Measurements from ENCODE around the gene PLCB4. TPM values are rescaled to one million over a fixed set of nuclear protein-coding genes. Genes with fewer than 3 reads are reported as not detected.

The PLCB4 gene
- total RNA-seq, 2 donors from 2014 or later, result not detected

DNA sequence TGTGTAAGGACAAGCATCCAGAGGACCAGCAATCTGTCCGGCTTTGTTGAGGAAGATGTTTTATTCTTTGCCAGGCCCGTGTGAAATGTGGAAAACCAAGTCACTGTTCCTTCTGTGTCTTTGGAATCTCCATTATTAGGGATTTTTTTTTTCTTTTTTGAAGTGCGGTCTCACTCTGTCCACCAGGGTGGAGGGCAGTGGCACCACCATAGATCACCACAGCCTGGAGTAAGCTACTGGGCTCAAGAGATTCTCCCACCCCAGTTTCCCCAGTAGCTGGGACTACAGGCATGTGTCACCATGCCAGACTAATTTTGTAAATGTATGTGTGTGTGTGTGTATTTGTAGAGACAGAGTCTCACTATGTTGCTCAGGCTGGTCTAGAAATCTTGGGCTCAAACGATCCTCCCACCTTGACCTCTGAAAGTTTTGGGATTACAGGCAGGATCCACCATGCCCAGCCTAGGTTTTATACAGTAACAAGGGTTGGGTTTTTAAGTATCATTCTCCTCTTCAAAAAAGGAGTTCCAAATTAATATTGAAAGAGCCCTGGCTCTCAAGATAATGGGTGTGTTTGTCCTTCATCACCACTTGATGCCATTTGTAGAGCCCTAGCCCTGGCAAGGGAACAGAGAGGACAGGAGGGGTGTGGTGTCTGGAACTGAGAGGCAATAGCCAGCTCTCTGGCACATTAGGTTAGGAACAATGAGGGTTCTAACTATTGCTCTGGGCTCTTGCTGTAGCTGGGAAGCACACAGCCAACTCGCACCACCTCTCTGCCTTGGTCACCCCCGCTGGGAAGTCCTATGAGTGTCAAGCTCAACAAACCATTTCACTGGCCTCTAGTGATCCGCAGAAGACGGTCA lies 448.6 kb downstream of the PLCB4 start:
- no peak for DNase-seq
- no peaks in the 10 kb centered on the region for H3K9me3 Mint-ChIP-seq
- no peak overlapping the region for H3K4me3 Mint-ChIP-seq
- no peaks in the 10 kb centered on the region for H3K4me1 Mint-ChIP-seq (ENCODE audit: low read depth)
- no peaks in the 10 kb centered on the region for H3K36me3 Mint-ChIP-seq (ENCODE audit: insufficient read depth in 2 of 2)
- peaks cover 61% of the 10 kb centered on the region for H3K27me3 Mint-ChIP-seq (ENCODE audit: low read depth)
- no peak for ATAC-seq (replicated peaks in 1 of 2)
- H3K27ac Mint-ChIP-seq, result no peak overlapping the region

- Mint-ChIP-seq H3K4me3 (no peak overlapping the region), H3K9me3 (no peaks in the 10 kb centered on the region), H3K27me3 (ENCODE audit: low read depth) (peaks cover 50% of the 10 kb centered on the region), H3K4me1 (ENCODE audit: low read depth) (no peaks in the 10 kb centered on the region), H3K27ac (no peak overlapping the region), H3K36me3 (ENCODE audit: insufficient read depth in 2 of 2) (no peaks in the 10 kb centered on the region)
- no peak for ATAC-seq (replicated peaks in 1 of 2)
- DNase-seq, result no peak
These were observed 449.8 kb downstream of the PLCB4 start for GRCh38 chr20:9518576-9519175.

- Mint-ChIP-seq H3K36me3 (ENCODE audit: insufficient read depth in 2 of 2) (no peaks in the 10 kb centered on the region), H3K9me3 (no peaks in the 10 kb centered on the region), H3K4me1 (ENCODE audit: low read depth) (no peaks in the 10 kb centered on the region), H3K27me3 (ENCODE audit: low read depth) (peaks cover 36% of the 10 kb centered on the region), H3K27ac (no peak overlapping the region), H3K4me3 (no peak overlapping the region)
- ATAC-seq (replicated peaks in 1 of 2), result no peak
- DNase-seq, result no peak
These were observed 451.2 kb downstream of the PLCB4 start for GRCh38 chr20:9520086-9520485.

DNA sequence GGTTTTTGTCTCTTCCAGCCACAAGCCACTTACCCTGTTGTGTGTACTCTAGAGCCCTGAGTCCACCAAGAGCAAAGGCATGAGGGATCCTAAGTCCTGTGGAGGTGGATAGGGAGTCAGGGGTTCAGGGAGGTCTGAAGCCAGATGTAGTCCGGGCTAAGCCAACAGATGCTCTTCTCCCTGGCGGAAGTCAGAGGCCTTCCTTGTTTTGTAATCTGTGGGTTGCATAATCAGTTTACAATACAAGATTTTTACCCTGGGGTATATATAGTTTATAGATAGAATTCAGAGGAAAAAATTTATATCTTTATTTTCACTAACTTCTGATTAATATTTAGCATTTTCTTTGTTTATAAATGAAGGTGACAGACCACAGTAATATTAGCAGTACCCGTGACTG lies 454.7 kb downstream of the PLCB4 start:
- H3K4me1 Mint-ChIP-seq (ENCODE audit: low read depth), result no peaks in the 10 kb centered on the region
- ATAC-seq (replicated peaks in 1 of 2) (no peak), DNase-seq (no peak)
- H3K27ac Mint-ChIP-seq, result no peak overlapping the region
- H3K27me3 Mint-ChIP-seq (ENCODE audit: low read depth), result peaks cover 9% of the 10 kb centered on the region
- H3K9me3 Mint-ChIP-seq, result no peaks in the 10 kb centered on the region
- no peaks in the 10 kb centered on the region for H3K36me3 Mint-ChIP-seq (ENCODE audit: insufficient read depth in 2 of 2)
- H3K4me3 Mint-ChIP-seq, result no peak overlapping the region

Measured in activated T-cell treated with anti-CD3 and anti-CD28 coated beads, Interleukin-2, amount 50 U/mL, for 72 hours (primary cell).